HG03045 (cell line): Measurements from ENCODE around the gene RASSF3.

Experiments
- ATAC-seq: cut with Tn5 transposase; IDR thresholded peaks from one replicate; pipeline ENCODE4 v1.9.1; 2021; ENCODE audit warnings: mild to moderate bottlenecking, moderate library complexity; ENCODE audit not compliant: unreplicated experiment

Gene RASSF3

DNA sequence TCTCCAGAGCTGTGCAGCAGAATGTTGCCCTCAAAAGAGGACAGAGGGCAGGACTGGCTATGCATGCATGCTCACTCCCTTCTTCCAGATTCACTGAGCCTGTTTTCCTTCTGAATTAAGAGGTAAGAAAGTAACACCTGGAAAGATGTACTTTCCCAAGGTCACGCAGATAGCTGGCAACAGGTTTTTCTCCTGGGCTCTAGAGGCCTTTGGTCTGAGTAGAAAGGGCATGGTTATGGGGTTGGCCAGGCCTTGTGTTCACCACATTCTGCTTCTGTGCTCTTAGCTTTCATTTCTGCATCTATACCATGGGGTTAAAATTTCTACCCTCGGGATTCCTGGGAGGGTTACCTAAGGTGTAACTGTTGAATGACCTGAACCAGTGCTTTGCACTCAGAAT, 57.5 kb downstream of the RASSF3 start:
- ATAC-seq, result no peak

DNA sequence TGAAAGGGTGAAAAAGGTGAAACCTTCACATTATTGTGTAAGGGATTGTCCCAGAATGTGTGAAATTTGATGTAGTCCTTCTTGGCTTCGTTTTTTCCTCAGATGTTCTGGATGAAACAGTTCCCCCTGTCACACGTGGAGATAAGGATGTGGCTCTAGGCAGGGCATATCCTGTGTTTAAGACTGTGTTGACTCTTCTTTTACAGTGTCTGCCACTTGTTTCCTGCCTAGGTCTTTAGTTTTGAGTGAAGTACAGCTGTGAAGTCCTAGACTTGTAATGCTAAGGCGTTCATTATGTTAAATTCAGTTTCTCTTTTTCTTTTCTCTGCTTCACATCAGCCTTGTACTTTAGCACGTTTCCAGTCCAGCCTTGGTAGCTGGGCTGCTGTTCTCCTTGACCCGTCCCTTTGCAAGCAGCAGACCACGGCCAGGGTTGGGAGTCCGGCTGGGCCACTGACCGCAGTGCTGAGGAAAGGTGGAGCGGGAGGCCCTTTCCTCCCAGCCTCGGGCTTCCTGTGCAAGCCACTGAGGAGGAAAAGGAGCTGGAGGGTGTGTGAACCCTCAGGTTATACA, 59.1 kb downstream of the RASSF3 start:
- peak; percentile 67 for ATAC-seq

DNA sequence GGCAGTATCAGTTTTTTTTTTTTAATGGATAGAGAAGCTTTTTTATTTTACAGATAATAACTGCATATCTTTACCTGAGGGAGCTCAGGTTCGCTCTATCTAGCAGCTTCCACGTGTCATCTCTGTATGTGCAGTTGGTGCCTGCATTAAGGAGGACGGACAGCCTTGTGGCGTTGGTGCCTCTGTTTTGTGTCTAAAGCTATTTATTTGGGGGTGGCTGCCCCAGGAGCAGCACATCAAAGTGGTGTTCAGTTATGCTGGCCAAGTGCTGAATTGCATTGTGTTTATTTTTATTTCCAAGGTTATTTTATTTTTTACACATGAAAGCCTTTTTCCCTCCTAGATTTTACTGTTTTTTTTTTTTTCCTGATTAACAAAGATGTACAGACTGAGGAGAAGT, 59.7 kb downstream of the RASSF3 start:
- ATAC-seq, result no peak

DNA sequence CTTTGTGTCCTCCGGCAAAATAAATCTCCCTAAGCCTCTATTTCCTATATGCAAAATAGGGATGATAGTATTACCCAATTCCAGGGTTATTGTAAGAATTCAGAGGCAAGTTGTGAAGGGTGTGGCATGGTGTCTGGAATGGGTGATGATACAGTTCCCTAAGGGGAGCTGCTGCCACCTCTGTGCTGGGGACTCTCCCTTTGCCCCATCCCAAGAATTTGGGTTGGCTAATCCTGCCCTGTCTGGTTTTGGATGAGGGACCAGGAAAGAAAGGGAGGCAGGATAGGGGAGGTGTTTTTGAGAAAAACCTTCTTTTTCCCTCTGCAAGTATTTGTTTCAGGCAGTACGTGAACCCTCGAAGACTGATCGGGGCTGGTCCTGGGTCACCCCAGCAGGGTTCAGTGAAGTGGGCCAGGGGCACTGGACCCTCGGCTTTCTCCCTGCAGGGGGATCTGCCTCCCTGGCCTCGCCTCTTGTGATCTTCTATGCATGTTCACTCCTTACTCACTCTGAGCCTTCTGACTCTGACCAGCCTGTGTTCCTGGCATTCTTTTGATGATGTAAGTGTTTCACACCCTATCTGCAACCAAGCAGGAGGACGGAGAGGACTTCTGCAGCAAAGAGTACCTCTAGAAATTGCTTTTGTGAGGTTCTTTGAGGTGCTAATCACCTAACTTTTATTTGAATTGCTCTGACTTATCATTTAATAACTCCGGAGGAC, 60.8 kb downstream of the RASSF3 start:
- ATAC-seq, result no peak

DNA sequence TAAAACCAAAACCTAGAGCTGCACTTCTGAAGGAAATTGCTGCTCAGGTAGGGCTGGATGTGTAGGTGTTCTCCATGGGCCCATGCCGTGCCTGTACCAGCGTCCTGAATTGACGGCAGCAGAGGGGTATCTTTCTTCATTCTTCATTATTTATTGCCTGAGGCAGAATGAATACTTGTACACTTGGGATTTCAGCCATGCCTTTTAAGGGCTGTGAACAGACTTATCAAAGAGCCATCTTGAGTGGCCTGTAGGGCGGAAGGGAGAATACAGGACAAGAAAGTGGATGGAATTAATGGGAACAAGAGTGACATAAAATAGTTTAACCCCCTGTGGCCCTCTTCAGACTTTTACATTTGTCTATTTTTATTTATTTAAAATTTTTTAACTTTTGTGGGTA, 61.4 kb downstream of the RASSF3 start:
- ATAC-seq, result no peak

DNA sequence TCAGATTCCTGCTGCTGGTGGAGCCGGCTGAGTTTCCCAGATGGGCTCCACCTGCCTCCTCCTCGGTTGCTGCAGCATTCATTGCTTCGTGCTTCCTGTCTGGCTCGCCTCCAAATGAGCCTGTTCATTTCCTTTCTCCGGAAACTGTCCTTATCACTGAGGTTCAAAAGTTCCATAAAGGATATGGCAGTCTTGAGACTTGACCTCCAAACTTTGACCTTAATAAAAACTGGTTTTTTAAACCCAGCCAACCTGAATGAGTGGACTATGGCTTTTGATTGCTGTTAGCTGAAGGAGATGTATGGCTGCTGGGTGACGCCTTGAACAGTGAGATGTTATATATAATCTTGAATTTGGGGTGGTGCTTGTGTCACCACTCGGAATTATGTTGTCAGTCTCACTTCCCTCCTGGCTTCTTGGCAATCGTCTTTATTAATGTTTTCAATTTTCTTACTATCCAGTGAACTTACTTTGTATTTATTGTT, 62.7 kb downstream of the RASSF3 start:
- no peak for ATAC-seq

DNA sequence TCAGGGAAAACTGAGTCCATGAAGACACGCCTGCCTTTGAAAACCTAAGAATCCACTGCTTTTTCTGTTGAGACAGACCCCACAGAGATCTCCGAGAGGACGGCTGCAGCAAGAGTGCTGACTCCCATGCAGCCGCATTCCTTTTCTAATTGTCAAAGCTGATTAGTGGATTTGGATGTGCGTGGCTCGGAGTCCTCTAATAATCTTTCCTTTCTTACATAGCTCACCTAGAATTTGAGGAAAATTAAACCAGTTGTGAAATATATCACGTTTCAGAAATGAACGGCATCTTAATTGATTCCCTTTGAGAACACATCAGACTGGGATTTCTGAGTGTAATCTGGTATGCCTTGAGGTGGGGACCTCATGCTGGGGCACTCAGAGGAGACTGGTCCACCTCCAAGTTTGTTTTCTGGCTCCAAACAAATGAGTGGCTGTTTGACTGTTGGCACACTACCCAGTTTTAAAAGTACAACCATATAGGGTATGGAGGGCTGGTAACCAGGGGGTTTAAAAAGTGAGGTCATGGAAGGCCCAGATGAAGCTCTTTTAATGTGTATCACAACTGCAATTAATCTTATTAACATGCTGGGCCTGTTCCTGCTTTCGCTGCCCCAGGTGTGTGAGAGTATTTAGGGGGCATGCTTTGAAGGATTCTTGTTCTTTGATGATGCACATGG, 63.3 kb downstream of the RASSF3 start:
- ATAC-seq, result no peak

DNA sequence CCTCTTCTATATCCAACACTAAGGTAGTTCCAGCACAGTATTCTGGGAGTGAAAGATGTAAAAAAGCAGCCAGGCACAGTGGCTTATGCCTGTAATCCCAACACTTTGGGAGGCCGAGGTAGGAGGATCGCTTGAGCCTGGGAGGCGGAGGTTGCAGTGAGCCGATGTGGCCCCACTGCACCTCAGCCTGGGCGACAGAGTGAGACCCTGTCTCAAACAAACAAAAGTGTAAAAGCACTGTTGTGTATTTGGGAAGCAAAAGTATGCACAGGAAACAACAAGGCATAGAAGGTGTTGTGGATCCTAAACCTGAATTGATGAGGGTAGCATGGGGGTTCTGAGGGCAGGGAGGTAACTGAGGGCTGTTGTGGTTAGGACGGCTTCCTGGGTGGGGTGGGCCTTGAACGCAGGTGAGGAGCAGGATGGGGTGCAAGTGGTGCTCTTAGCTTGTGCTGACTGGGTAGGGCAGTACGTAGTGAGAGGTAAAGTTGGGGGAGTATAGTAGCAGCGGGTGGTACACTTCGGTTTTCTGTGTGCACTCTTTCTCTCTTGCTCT, 64.2 kb downstream of the RASSF3 start:
- ATAC-seq, result no peak

DNA sequence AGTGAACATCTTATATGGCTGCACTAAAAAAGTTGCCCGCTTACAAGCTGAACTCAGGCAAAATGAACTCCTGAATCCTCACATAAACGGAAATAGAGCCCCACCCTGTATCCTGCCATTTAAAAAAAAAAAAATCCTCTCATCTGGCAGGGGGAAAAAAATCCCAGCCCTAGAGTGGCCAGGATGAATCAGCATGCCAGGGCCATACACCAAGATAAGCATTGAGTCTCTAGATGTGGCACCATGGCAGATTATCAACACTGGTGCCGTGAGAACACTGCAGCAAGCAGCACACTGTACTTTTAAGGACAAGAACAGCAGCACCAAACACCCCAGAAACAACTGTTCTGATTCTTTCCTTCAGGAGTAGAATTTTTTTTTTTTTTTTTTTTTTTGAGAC, 65.5 kb downstream of the RASSF3 start:
- no peak for ATAC-seq

DNA sequence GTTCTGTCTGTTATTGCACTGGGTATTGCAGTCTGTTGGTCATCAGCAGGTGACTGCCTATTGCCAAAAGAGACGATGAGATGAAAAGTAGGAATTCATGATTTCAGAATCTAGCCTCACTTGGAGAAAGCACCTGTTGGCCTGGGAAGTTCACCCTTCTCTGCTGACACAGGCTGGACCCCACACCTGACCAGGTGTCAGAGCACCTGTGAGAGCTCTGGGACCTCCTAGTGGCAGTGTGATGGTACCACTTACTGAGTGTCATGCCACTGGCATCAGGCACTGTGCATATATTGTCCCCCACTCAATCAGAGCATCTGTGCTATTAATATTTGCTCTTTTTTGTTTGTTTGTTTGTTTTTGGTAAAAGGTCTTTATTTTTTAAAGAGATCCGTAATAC, 68.0 kb downstream of the RASSF3 start:
- ATAC-seq, result no peak

DNA sequence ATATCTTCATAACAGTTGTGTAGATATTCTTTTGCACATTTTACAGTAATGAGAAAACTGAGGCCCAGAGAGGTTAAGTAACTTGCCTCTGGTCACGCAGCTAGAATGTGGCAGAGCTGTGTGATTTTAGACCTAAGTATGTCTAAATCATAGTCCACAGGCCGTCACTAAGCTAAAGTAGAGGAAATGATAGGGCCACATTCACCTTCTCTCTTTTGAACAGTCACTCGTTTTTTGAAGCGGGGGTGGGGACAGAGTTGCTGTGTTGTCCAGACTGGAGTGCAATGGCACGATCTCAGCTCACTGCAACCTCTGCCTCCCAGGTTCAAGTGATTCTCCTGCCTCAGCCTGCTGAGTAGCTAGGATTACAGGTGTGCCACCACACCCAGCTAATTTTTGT, 68.5 kb downstream of the RASSF3 start:
- no peak for ATAC-seq

DNA sequence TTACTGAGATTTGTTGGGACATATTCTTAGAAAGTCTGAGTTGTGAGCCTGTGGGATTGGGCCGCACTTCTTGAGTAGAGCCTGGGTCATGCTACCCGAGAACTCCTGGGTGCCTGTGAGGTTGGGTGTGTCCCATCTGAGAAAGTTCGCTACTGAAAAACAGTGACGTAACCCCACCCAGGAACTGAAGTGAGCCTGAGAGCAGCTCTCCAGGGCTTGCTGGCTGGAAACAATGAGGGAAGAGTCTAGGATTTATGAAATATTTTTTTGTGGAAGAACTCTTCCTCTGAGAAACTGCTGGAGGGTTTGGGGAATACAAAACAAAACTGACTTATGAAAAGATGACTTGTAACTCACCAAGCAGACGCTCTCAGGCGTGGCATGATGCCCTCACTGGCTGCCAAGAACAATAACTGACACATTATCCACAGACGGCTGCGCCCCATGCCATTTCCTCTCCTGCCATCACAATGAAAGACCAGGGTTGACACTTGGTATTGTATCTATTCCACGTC, 69.2 kb downstream of the RASSF3 start:
- ATAC-seq, result peak; percentile 45

DNA sequence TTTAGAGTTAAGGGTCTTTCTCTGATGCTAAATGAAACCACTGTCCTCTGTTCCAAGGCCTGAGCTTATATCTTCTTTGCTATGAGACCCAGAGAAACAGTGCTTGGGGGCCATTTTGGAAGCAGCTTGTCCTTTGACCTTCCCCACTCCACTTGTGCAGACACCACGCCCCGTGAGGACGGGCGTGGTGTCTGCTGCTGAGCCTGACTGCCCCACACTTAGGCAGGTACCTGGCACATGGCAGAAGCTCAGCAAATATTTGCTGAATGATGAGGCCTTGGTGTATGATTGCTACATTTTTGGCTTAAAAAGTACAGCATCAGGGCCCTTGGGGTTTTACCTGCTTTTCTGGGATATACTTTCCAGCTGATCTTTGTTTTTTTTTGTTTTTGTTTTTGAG, 69.9 kb downstream of the RASSF3 start:
- no peak for ATAC-seq

DNA sequence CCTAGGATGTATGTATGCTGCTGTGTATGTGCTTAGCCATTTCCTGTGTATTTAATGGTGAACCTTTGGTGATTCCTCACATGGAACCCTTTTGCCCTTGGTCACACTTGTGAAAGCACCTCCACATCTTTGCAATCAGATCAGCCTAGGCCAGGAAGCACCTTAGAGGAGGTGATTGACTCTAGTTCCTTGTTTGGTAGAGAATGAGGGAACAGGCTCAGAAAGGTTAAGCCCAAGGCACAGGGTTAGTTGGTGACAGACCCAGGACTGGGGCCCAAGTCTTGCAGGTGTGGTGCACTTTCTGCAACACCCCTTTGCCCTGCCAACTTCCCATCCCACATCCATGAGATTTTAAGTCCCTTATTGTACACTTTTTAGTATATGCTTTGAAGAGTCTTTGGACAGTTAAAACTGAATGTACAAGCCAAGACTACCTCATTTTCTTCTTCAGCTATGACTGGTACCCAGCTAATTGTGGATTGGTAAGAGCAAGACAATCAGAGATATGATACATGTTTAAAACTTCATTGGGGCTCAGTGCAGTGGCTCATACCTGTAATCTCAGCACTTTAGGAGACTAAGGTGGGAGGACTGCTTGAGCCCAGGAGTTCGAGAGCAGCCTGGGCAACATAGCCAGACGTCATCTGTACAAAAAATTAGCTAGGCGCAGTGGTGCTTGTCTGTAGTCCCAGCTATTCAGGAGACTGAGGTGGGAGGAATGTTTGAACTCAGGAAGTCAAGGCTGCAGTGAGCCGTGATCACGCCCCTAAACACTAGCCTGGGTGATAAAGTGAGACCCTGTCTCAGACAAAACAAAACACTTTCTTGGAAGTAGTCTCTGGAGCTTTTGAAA, 71.1 kb downstream of the RASSF3 start:
- no peak for ATAC-seq

DNA sequence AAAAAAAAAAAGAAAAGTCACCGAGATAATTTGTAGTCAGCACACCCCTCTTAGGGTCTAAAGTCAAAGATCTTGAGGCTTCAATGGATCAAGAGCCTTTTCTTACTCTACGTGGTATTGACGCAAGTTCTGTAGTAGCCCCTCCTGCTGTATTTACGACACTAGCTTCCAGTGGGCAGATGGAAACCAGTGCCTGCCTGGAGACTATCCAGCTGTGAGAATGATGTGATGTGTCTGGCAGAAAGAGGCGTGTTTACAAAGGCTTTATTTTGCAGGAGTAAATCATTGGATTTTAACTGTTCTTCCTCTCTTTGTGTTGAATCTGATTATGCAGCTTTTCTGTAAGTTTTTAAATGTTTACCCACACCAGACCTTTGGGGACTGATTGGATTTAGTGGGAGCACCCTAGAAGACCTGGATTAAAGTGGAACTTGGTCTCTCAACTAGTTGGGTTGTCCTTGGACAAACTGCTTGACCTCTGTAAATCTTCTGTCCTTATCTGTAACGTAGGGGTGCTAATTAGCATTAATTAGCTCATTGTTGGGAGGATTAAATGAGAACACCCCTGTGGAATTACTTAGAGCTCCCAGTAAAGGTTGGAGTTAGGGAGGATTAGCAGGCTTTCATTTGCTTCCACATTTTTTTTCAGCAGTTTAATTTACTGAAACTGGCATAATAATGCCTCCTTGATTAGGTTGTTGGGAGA, 72.4 kb downstream of the RASSF3 start:
- ATAC-seq, result no peak

DNA sequence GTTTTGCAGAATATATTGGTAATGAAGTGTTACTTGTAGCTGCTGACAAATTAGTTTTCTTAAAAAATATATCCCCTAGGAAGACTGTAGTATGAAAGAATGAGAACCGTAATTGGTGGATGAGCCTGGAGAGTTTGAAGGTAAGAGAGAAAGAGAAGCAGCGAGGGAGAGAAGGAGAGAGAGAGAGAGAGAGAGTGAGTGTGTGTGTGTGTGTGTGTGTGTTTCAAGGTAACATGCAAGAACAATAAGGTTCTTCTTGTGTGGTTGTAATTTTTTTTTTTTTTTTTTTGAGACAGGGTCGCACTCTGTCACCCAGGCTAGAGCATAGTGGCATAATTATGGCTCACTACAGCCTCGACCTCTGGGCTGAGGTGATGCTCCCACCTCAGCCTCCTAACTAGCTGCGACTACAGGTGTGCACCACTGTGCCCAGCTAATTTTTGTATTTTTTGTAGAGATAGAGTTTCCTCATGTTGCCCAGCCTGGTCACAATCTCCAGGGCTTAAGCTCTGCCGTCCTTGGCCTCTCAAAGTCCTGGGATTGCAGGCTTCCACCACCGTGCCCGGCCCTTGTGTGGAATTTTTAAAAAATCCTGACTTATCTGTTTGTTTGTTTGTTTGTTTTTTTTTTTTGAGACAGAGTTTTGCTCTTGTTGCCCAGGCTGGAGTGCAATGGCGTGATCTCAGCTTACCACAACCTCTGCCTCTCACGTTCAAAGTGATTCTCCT, 73.7 kb downstream of the RASSF3 start:
- no peak for ATAC-seq

DNA sequence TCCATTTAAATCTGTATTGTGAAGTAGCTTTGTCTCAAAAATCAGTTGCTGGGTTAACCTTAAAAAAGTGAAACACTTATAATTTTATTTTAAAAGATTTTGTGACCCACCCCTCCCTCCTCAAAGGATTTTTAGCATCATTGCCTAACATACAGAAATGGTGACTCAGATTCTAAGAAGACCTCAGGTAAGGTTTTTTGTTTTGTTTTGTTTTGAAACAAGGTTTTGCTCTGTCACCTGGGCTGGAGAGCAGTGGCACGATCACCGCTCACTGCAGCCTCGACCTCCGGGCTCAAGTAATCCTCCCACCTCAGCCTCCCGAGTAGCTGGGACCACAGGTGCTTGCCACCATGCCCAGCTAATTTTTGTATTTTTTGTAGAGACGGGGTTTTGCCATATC, 74.8 kb downstream of the RASSF3 start:
- ATAC-seq, result no peak

DNA sequence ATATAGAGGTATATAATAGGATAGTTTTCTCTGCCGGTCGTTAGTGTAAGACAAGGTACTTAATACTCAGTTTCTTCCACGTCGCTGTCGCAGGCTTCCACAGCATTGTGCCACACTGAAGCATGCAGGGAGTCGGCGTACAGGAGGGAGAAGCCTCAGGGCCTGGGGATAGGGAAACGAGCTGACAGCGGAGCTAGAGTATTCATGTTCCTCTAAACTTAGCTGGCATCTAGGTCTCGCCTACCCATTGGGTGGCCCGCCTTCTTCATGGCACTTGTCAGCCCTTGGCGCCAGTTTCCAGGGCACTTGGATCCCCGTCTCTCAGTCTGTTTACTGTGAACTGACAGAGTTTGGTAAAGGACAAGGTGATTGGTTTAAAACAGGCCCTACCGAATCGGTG, 75.3 kb downstream of the RASSF3 start:
- ATAC-seq, result no peak

DNA sequence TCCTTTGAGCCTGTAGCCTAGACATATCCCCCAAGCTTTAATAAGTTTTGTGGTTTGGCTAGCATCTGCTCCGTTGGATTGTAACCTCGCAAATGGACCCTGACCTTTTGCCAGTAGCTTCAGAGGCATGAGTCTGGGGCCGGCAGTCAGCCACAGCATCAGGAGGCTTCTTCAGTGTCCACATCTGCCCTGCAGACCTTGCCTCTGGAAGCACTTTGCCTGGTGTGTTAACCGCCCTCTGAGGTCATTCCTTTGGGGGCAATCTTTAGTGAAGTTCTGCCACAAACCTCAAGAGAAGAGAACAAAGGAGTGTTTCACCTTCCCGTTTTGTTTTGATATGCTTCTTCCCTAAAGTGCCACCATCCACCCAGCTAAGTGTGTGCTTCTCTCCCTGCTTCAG, 77.5 kb downstream of the RASSF3 start:
- ATAC-seq, result no peak

DNA sequence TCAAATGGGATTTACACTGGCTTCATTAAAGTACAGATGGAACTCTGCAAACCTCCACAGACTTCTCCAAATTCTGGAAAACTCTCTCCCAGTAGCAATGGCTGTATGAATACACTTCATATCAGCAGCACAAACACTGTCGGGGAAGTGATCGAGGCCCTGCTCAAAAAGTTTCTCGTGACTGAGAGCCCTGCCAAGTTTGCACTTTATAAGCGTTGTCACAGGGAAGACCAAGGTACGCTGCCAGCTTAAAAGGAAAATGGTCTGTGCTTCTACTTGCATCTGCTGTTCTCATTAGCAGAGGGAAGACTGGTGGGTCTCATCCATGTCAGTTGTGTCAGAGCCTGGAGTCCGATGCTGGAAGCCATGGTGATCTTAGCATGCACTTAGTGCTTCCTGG, 77.9 kb downstream of the RASSF3 start:
- no peak for ATAC-seq
